ENCODE results near the gene SLX4IP.

GRCh38 chr20:10639077-10639736 is 204.1 kb downstream of the SLX4IP start:
- no peak for TF ChIP-seq EZH2 (IDR thresholded peaks at IDR 0.05; ENCODE audit: borderline replicate concordance, low read length)
- no peak for TF ChIP-seq CTCF (conservative IDR thresholded peaks at IDR 0.05 in 1 of 2, IDR thresholded peaks at IDR 0.05 in 1 of 2; ENCODE audit: extremely low read depth in 1 of 2, insufficient read depth in 1 of 2, low read depth in 1 of 2, low read length in 2 of 2)
